Heart left ventricle (tissue), 13 donors: ENCODE data around the gene UBAP1.

Source experiments
- POLR2A ChIP-seq, 2 donors: fragments of 450-650 bp; IDR thresholded peaks; one replicate each; pipeline ENCODE4 v1.6.1; 2017; ENCODE audit warnings: antibody characterized with exemption in 2 of 2, mild to moderate bottlenecking in 2 of 2, moderate library complexity in 2 of 2
- TF ChIP-seq, protein P1 (sequence below), 12 donors: fragments of 200-600 bp; sonication (generic) in 4 of 12; IDR thresholded peaks; one replicate each; pipeline versions ENCODE4 v1.5.0 to v1.8.0; 2018 to 2022; ENCODE audit warnings: antibody characterized with exemption in 12 of 12, mild to moderate bottlenecking in 5 of 12
- donor health status: ischemic (EF 13 %, LVEDD 7.1; RV severe dilation, severe dysfunction).
- donor health status: DM: no; HTN: yes; CAD: no.
- donor health status: DM: no; HTN: no; CAD: no.
- donor health status: ischemic (EF 25% LVEDD 6.9; RV normal size, moderate dysfunction).
- donor health status: ischemic (EF 25% LVEDD 5.7; RV mildly dilated, moderate dysfunction).
- donor health status: ischemic (EF 35%, LVEDD 5.7; RV mildly dilated, moderate dysfunction).
- donor health status: nonischemic (EF 11% LVEDD 7.7; RV severe dilation, severe dysfunction).
- donor health status: DM: yes; HTN: yes; CAD: no.
- donor health status: PGD.
- donor health status: ischemic (EF 29% LVEDD 5.4; RV normal size, mild dysfunction).
- donor health status: nonischemic (EF 23%, LVEDD 6.1; RV moderate dilation, normal function).

DNA sequence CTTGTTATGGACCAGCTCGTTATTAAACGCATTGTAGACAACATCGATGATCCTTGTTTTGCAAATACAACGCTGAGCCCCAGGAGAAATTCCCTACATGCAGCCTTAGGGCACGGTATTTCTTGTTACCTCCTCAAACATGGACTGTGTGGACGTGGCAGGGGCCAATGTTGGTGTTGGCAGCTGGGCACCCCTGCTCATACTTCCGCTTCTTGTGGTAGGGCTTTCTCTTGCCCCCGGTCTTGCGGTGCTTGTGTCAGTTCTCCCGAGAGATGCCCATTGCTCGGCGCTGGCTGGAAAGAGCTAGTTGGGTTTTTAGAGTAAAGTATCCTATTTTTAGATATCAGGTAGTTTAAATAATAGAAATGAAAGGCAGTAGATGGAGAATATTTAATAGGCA, 45.5 kb downstream of the UBAP1 start:
- TF ChIP-seq, protein P1, sequence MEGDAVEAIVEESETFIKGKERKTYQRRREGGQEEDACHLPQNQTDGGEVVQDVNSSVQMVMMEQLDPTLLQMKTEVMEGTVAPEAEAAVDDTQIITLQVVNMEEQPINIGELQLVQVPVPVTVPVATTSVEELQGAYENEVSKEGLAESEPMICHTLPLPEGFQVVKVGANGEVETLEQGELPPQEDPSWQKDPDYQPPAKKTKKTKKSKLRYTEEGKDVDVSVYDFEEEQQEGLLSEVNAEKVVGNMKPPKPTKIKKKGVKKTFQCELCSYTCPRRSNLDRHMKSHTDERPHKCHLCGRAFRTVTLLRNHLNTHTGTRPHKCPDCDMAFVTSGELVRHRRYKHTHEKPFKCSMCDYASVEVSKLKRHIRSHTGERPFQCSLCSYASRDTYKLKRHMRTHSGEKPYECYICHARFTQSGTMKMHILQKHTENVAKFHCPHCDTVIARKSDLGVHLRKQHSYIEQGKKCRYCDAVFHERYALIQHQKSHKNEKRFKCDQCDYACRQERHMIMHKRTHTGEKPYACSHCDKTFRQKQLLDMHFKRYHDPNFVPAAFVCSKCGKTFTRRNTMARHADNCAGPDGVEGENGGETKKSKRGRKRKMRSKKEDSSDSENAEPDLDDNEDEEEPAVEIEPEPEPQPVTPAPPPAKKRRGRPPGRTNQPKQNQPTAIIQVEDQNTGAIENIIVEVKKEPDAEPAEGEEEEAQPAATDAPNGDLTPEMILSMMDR (IDR thresholded peaks at IDR 0.05): no peak
- no peak for TF ChIP-seq POLR2A (IDR thresholded peaks at IDR 0.05)
